ENCODE results near the gene KLRC3.

DNA sequence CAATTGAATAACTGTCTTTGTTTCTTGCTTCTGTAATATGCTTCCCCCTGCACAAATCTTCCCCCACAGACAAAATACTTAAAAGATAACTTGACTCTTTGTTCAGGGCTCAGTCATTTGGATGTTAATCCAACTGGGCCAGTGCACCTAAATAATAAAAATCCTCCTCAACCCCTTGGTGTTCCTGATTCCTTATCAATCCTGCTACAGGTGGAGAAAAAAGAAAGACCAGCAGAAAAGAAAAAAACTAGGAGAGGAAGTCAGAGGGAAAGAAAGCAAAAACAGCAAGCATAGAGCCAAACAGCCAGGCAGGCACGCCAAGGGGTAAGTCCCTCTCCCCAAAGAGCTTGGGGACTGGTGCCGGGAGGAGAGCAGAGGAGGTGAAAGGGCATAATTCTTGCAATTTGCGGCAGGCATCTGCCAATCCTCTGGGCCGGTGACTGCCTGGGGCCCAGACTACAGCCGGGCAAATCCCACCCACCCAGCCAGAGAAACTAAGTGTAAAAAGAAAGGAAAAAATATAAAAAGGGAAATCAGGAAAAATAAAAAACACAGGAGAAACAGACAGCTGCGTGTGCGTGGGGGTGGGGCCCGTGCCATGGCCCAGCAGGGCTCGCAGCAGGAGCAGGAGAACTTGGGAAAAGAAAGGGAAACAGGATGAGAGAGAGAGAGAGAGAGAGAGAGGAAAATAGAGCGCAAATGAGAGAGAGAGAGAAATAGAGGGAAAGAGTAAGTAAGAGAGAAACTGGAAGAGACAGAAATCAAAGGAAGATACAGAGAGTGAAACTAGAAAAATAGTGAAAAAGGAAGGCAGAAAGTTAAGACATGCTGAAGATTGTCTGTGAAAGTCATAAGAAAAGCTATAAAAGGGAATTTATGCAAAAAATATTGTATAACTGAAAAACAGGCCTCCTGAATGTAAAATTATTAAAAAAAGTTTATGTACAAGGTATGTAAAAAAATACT lies 51.9 kb downstream of the KLRC3 start:
- TF ChIP-seq, protein P1, sequence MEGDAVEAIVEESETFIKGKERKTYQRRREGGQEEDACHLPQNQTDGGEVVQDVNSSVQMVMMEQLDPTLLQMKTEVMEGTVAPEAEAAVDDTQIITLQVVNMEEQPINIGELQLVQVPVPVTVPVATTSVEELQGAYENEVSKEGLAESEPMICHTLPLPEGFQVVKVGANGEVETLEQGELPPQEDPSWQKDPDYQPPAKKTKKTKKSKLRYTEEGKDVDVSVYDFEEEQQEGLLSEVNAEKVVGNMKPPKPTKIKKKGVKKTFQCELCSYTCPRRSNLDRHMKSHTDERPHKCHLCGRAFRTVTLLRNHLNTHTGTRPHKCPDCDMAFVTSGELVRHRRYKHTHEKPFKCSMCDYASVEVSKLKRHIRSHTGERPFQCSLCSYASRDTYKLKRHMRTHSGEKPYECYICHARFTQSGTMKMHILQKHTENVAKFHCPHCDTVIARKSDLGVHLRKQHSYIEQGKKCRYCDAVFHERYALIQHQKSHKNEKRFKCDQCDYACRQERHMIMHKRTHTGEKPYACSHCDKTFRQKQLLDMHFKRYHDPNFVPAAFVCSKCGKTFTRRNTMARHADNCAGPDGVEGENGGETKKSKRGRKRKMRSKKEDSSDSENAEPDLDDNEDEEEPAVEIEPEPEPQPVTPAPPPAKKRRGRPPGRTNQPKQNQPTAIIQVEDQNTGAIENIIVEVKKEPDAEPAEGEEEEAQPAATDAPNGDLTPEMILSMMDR (IDR thresholded peaks at IDR 0.05; ENCODE audit: low read depth, low read length, missing input control), result no peak
- TF ChIP-seq, protein P2, sequence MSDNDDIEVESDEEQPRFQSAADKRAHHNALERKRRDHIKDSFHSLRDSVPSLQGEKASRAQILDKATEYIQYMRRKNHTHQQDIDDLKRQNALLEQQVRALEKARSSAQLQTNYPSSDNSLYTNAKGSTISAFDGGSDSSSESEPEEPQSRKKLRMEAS (IDR thresholded peaks at IDR 0.05), result no peak
- TF ChIP-seq JUND (IDR thresholded peaks at IDR 0.05), result no peak
